Astrocyte (in vitro differentiated cells and primary cell): ENCODE data around the gene KIRREL3.

Experiments used
- EZH2 ChIP-seq: IDR thresholded peaks from 2 replicates; pipeline ENCODE4 v1.6.1; 2012; ENCODE audit warnings: mild to moderate bottlenecking, low read length, inconsistent platforms; ENCODE audit not compliant: insufficient read depth
- TF ChIP-seq, protein P1 (sequence below): IDR thresholded peaks from 2 replicates; pipeline ENCODE4 v1.5.1; 2011; ENCODE audit warnings: low read depth, mild to moderate bottlenecking, inconsistent platforms, low read length, moderate library complexity; ENCODE audit not compliant: insufficient read depth

DNA sequence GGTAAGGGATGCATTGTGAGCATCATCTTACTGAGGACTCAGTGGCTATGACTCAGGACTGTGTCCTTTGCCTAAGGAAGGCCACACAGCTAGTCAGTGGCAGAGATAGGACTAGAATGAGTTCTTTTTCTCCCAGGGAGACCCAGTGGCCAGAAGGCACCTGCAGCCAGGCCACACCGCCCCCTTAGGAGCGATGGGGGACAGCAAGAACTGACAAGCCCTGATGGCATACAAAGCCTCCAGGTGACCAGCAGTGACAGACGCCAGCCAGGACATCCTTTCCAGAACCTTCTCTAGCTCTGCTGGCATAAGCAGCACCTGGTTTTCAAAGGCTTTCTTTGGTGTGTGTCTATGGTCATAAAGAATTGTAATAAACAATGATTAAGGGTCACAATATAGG is 405.0 kb downstream of the KIRREL3 start:
- TF ChIP-seq, protein P1, sequence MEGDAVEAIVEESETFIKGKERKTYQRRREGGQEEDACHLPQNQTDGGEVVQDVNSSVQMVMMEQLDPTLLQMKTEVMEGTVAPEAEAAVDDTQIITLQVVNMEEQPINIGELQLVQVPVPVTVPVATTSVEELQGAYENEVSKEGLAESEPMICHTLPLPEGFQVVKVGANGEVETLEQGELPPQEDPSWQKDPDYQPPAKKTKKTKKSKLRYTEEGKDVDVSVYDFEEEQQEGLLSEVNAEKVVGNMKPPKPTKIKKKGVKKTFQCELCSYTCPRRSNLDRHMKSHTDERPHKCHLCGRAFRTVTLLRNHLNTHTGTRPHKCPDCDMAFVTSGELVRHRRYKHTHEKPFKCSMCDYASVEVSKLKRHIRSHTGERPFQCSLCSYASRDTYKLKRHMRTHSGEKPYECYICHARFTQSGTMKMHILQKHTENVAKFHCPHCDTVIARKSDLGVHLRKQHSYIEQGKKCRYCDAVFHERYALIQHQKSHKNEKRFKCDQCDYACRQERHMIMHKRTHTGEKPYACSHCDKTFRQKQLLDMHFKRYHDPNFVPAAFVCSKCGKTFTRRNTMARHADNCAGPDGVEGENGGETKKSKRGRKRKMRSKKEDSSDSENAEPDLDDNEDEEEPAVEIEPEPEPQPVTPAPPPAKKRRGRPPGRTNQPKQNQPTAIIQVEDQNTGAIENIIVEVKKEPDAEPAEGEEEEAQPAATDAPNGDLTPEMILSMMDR, result no peak
- TF ChIP-seq EZH2, result no peak
